A549 (cell line): ENCODE results near the gene AFF2. TPM values are rescaled to one million over a fixed set of nuclear protein-coding genes. Genes with fewer than 3 reads are reported as not detected.
A peak's percentile ranks its signal among the peaks of the same experiment; 100 is the strongest.

ENCODE experiments used
- ATAC-seq, 2 experiments: fragments of 200-7000 bp in 1 of 2; fragments of >200 bp in 1 of 2; cut with Nextera tagmentation in 1 of 2; cut with Tn5 transposase in 1 of 2; 3 replicates each; pipeline versions ENCODE4 v1.8.0 to v1.9.1; 2018 to 2020; ENCODE audit warnings: mild to moderate bottlenecking in 1 of 2, moderate library complexity in 1 of 2
- CTCF ChIA-PET: fragments of 300-600 bp; sonication (Branson Sonifier 250); formaldehyde crosslinking; extraction: SDS; loops from one replicate; lab custom pipeline; 2021; ENCODE audit warnings: antibody characterized with exemption, inconsistent platforms; lab: Yijun Ruan, JAX
- POLR2A ChIA-PET: fragments of 350-600 bp; formaldehyde crosslinking; extraction: SDS; loops from one replicate; lab custom pipeline; 2021; ENCODE audit warnings: antibody characterized with exemption, inconsistent platforms; lab: Yijun Ruan, JAX
- DNase-seq, 2 experiments: peaks; one replicate each; pipeline versions ENCODE4 v3.0.0 to v3.0.0-alpha.2; 2011 to 2016; ENCODE audit warnings: low read depth in 1 of 2, low spot score in 1 of 2
- FAIRE-seq: peaks from 2 replicates; lab custom pipeline; 2011; peaks lifted over from hg19 to GRCh38; lab: Jason Lieb, UNC
- H3K27ac ChIP-seq, 2 experiments: fragments of >200 bp; sonication (Bioruptor Twin); formaldehyde crosslinking; 3 replicates each; pipeline ENCODE4 v1.5.1; 2016 to 2017
- H3K4me1 ChIP-seq: fragments of >200 bp; sonication (Bioruptor Twin); formaldehyde crosslinking; 3 replicates; pipeline ENCODE4 v1.6.1; 2016
- H3K4me2 ChIP-seq: fragments of >200 bp; sonication (Bioruptor Twin); formaldehyde crosslinking; 3 replicates; pipeline ENCODE4 v1.6.1; 2016
- H3K4me3 ChIP-seq: fragments of >200 bp; sonication (Bioruptor Twin); formaldehyde crosslinking; 3 replicates; pipeline ENCODE4 v1.5.1; 2016
- H3K9me3 ChIP-seq: fragments of >200 bp; sonication (Bioruptor Twin); formaldehyde crosslinking; 3 replicates; pipeline ENCODE4 v1.6.1; 2016
- CBX8 ChIP-seq: fragments of 200-600 bp; sonication (generic); IDR thresholded peaks from 2 replicates; pipeline ENCODE4 v1.6.1; 2016
- CEBPB ChIP-seq, 2 experiments: fragments of >200 bp in 1 of 2; sonication (Bioruptor Twin) in 1 of 2; formaldehyde crosslinking in 1 of 2; IDR thresholded peaks; 2 replicates each; pipeline ENCODE4 v1.6.1; 2012 to 2016
- EHMT2 ChIP-seq: fragments of 200-600 bp; sonication (generic); IDR thresholded peaks from 2 replicates; pipeline ENCODE4 v1.6.1; 2016; ENCODE audit warnings: antibody characterized with exemption, low read depth, mild to moderate bottlenecking, moderate library complexity
- FOXS1 ChIP-seq: fragments of 250-450 bp; sonication (Bioruptor Pico); IDR thresholded peaks from 2 replicates; pipeline ENCODE4 v1.5.0; 2020; ENCODE audit warnings: mild to moderate bottlenecking, moderate library complexity
- HEYL ChIP-seq: fragments of 250-450 bp; sonication (Bioruptor Pico); IDR thresholded peaks from 2 replicates; pipeline ENCODE4 v1.8.0; 2021; ENCODE audit warnings: mild to moderate bottlenecking, moderate library complexity
- HOXB13 ChIP-seq: fragments of 250-450 bp; sonication (Bioruptor Pico); IDR thresholded peaks from 2 replicates; pipeline ENCODE4 v1.5.0; 2020; ENCODE audit warnings: low read depth, mild to moderate bottlenecking, moderate library complexity
- HOXB5 ChIP-seq: fragments of 250-450 bp; sonication (Bioruptor Pico); IDR thresholded peaks from 2 replicates; pipeline ENCODE4 v1.5.0; 2020; ENCODE audit warnings: mild to moderate bottlenecking, moderate library complexity
- JUN ChIP-seq, 2 experiments: fragments of >200 bp; sonication (Bioruptor Twin); formaldehyde crosslinking; IDR thresholded peaks; 2 replicates in 1 of 2; 3 replicates in 1 of 2; pipeline ENCODE4 v1.6.1; 2016 to 2017
- JUNB ChIP-seq: fragments of >200 bp; sonication (Bioruptor Twin); formaldehyde crosslinking; IDR thresholded peaks from 2 replicates; pipeline ENCODE4 v1.6.1; 2016
- KDM5A ChIP-seq: fragments of 200-600 bp; sonication (generic); IDR thresholded peaks from 2 replicates; pipeline ENCODE4 v1.6.1; 2016; ENCODE audit warnings: antibody characterized with exemption, mild to moderate bottlenecking
- MAFK ChIP-seq: fragments of 450-650 bp; IDR thresholded peaks from 2 replicates; pipeline ENCODE4 v1.6.1; 2014; ENCODE audit not compliant: partially characterized antibody
- NFE2L2 ChIP-seq: fragments of 150-350 bp; conservative IDR thresholded peaks from 2 replicates; pipeline ENCODE4 v1.6.1; 2014; ENCODE audit warnings: low read length
- NPAS2 ChIP-seq: fragments of 250-450 bp; sonication (Bioruptor Pico); IDR thresholded peaks from 2 replicates; pipeline ENCODE4 v1.8.0; 2022; ENCODE audit warnings: mild to moderate bottlenecking, moderate library complexity, borderline replicate concordance
- POLR2AphosphoS2 ChIP-seq: conservative IDR thresholded peaks from 2 replicates; pipeline ENCODE4 v1.6.1; 2012; ENCODE audit warnings: low read length, improper control_type of control experiment, inconsistent platforms
- RARB ChIP-seq: fragments of 250-450 bp; sonication (Bioruptor Pico); IDR thresholded peaks from 2 replicates; pipeline ENCODE4 v1.8.0; 2021; ENCODE audit warnings: mild to moderate bottlenecking, moderate library complexity
- ZC3H11A ChIP-seq: fragments of 450-650 bp; IDR thresholded peaks from 2 replicates; pipeline ENCODE4 v1.6.1; 2014; ENCODE audit warnings: antibody characterized with exemption, mild to moderate bottlenecking
- ZFP36 ChIP-seq: fragments of 450-650 bp; IDR thresholded peaks from 2 replicates; pipeline ENCODE4 v1.6.1; 2014; ENCODE audit warnings: borderline replicate concordance; ENCODE audit not compliant: partially characterized antibody
- WGBS: methylation state at CpG from one replicate; pipeline ENCODE4 v1.1.6; 2017; ENCODE audit errors: missing lambda C conversion rate; 5-methylcytosine and 5-hydroxymethylcytosine counted together
- polyA plus RNA-seq, 4 experiments: library from polyadenylated mRNA; depleted of rRNA in 3 of 4; stranded (reverse); fragments of >200 nt; fragmentation: RNase III in 1 of 4; extraction: RNeasy Plus Mini Kit Qiagen cat#74134 plus additional on column Dnase treatment in 1 of 4; gene quantifications; 2 replicates in 3 of 4; 3 replicates in 1 of 4; pipeline ENCODE4 v1.2.3, GENCODE V29; 2011 to 2017
- TF ChIP-seq, protein P1 (sequence below): fragments of 250-450 bp; sonication (Bioruptor Pico); IDR thresholded peaks from 2 replicates; pipeline ENCODE4 v1.5.0; 2020; ENCODE audit warnings: low read depth, mild to moderate bottlenecking, moderate library complexity
- TF ChIP-seq, protein P2 (sequence below): IDR thresholded peaks from 2 replicates; pipeline ENCODE4 v1.6.1; 2012; ENCODE audit warnings: low read depth, borderline replicate concordance
- TF ChIP-seq, protein P3 (sequence below): fragments of 450-650 bp; IDR thresholded peaks from 2 replicates; pipeline ENCODE4 v1.6.1; 2014; ENCODE audit warnings: antibody characterized with exemption
- TF ChIP-seq, protein P4 (sequence below): fragments of >200 bp; sonication (Bioruptor Twin); formaldehyde crosslinking; IDR thresholded peaks from 3 replicates; pipeline ENCODE4 v1.5.1; 2016
- TF ChIP-seq, protein P5 (sequence below): fragments of >200 bp; sonication (Bioruptor Twin); formaldehyde crosslinking; IDR thresholded peaks from 3 replicates; pipeline ENCODE4 v1.6.1; 2016

Gene AFF2
- polyA plus RNA-seq, 2 of the 4 experiments (the other 2 are of a cell fraction) = 0.04 TPM; not detected in 1

DNA sequence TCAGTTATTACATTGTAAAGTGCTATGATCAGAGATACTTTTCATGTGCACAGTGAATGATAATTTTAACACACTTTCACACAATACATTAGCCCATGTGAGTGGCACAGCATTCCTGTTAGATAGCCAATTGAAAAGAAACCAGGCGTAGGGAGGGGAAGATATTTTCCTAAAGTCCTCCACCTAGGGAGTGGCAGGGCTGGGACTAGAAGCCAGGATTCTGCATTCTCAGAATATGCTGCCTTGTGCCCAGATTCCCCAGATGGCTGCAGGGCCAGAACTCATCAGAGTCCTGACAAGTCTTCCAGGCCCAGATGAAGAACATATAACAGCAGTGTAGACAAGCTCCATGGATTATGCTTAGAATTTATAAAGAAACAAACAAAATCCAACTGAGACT is 350.2 kb downstream of the AFF2 start (continued):
- TF ChIP-seq, protein P1, sequence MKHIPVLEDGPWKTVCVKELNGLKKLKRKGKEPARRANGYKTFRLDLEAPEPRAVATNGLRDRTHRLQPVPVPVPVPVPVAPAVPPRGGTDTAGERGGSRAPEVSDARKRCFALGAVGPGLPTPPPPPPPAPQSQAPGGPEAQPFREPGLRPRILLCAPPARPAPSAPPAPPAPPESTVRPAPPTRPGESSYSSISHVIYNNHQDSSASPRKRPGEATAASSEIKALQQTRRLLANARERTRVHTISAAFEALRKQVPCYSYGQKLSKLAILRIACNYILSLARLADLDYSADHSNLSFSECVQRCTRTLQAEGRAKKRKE (CRISPR knock-in tag) = no peak
- TF ChIP-seq, protein P2, sequence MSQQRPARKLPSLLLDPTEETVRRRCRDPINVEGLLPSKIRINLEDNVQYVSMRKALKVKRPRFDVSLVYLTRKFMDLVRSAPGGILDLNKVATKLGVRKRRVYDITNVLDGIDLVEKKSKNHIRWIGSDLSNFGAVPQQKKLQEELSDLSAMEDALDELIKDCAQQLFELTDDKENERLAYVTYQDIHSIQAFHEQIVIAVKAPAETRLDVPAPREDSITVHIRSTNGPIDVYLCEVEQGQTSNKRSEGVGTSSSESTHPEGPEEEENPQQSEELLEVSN = no peak
- TF ChIP-seq, protein P3, sequence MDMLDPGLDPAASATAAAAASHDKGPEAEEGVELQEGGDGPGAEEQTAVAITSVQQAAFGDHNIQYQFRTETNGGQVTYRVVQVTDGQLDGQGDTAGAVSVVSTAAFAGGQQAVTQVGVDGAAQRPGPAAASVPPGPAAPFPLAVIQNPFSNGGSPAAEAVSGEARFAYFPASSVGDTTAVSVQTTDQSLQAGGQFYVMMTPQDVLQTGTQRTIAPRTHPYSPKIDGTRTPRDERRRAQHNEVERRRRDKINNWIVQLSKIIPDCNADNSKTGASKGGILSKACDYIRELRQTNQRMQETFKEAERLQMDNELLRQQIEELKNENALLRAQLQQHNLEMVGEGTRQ = no peak

DNA sequence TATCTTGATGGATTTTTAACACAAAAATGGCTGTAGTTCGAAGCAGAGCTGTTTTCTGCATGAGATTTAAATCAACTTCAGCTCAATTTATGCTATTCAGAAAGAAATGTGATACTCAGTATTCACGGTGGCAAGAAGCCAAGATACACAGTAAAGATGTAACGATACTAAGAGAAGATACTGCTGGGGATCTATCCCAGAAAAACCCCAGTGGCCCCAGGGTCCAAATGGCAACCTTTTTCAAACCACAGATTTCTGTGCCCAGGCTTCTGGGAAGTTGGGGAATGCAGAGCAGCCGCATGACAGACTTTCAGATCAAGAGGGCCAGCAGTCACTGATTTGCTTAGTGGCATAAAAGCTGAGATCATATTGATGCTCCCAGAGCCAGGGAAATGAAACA is 353.9 kb downstream of the AFF2 start:
- no peak for DNase-seq
- POLR2A ChIA-PET = no interaction called here
- no peak for TF ChIP-seq RARB
- no peak for TF ChIP-seq ZFP36
- TF ChIP-seq NPAS2 (CRISPR knock-in tag) = no peak
- no peak for TF ChIP-seq HOXB5
- TF ChIP-seq JUN (IDR thresholded peaks at IDR 0.05) = no peak
- no peak for TF ChIP-seq HEYL (CRISPR knock-in tag)
- TF ChIP-seq, protein P4, sequence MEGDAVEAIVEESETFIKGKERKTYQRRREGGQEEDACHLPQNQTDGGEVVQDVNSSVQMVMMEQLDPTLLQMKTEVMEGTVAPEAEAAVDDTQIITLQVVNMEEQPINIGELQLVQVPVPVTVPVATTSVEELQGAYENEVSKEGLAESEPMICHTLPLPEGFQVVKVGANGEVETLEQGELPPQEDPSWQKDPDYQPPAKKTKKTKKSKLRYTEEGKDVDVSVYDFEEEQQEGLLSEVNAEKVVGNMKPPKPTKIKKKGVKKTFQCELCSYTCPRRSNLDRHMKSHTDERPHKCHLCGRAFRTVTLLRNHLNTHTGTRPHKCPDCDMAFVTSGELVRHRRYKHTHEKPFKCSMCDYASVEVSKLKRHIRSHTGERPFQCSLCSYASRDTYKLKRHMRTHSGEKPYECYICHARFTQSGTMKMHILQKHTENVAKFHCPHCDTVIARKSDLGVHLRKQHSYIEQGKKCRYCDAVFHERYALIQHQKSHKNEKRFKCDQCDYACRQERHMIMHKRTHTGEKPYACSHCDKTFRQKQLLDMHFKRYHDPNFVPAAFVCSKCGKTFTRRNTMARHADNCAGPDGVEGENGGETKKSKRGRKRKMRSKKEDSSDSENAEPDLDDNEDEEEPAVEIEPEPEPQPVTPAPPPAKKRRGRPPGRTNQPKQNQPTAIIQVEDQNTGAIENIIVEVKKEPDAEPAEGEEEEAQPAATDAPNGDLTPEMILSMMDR = no peak
- TF ChIP-seq KDM5A = no peak
- TF ChIP-seq POLR2AphosphoS2 = no peak
- no peak for TF ChIP-seq CBX8
- no peak for TF ChIP-seq JUNB
- TF ChIP-seq, protein P5, sequence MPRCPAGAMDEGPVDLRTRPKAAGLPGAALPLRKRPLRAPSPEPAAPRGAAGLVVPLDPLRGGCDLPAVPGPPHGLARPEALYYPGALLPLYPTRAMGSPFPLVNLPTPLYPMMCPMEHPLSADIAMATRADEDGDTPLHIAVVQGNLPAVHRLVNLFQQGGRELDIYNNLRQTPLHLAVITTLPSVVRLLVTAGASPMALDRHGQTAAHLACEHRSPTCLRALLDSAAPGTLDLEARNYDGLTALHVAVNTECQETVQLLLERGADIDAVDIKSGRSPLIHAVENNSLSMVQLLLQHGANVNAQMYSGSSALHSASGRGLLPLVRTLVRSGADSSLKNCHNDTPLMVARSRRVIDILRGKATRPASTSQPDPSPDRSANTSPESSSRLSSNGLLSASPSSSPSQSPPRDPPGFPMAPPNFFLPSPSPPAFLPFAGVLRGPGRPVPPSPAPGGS = no peak
- no peak for TF ChIP-seq CEBPB (IDR thresholded peaks at IDR 0.05)
- TF ChIP-seq EHMT2 = no peak
- no peak for TF ChIP-seq HOXB13
- TF ChIP-seq ZC3H11A = no peak
- no peak for TF ChIP-seq FOXS1 (CRISPR knock-in tag)
- TF ChIP-seq, all 56 proteins: peak for 0
- no peak overlapping the region for H3K4me2 ChIP-seq
- no peak overlapping the region for H3K27ac ChIP-seq
- no peak overlapping the region for H3K4me3 ChIP-seq
- 12% methylated on average over 4 of the region's 4 CpGs for WGBS
- no peaks in the 10 kb centered on the region for H3K9me3 ChIP-seq
- H3K4me1 ChIP-seq = no peaks in the 10 kb centered on the region
- FAIRE-seq = no peak
- no peak for ATAC-seq
- CTCF ChIA-PET = interaction anchor here (0.6 kb wide), 1 partner anchor 104 kb away, joined by 3 read pairs; no protein-coding TSS in a partner anchor

DNA sequence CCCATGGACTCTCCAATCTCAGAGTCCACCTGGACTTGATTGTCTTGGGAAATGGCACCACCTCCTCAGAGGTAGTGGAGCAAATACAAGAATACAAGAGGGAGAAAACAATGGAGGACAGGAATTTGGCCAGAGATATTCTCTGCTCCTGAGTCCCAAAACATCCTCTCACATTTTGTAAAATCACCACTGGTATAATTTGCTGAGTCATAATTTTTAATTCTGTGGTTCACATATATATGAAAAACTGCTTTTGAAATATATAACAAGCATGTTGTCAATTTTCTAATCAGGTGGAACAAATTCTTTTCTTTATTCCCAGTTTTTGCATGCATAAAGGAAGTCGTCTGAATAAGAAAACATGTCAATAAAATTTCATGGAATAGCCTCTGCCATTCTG is 356.1 kb downstream of the AFF2 start:
- Histone ChIP-seq H3K9me3 (no peaks in the 10 kb centered on the region), H3K4me1 (no peaks in the 10 kb centered on the region), H3K4me2 (no peak overlapping the region), H3K27ac (no peak overlapping the region), H3K4me3 (no peak overlapping the region)
- ChIA-PET POLR2A (no interaction called here), CTCF (no interaction called here)
- no peak for FAIRE-seq
- no peak for ATAC-seq
- TF ChIP-seq MAFK (peak; percentile 71), NFE2L2 (peak; percentile 64), JUN (IDR thresholded peaks at IDR 0.05) (no peak)
- DNase-seq = no peak
- 0% methylated on average over 1 of the region's 1 CpG for WGBS
